IMR-90 (cell line): ENCODE results near the gene HOXB9. TPM values are rescaled to one million over a fixed set of nuclear protein-coding genes. Genes with fewer than 3 reads are reported as not detected.

Source experiments
- ATAC-seq: fragments of 200-7000 bp; cut with Tn5 transposase; 2 replicates; pipeline ENCODE4 v1.9.1; 2020; ENCODE audit warnings: low read depth, mild to moderate bottlenecking, moderate library complexity
- BruUV-seq: library from RNA; stranded (reverse); fragments of 400-500 nt; replicated peaks from 2 replicates; lab custom pipeline; 2021; lab: Mats Ljungman, UMichigan
- CTCF ChIA-PET: fragments of 300-600 bp; formaldehyde crosslinking; extraction: SDS; loops from one replicate; lab custom pipeline; 2021; ENCODE audit warnings: antibody characterized with exemption; lab: Yijun Ruan, JAX
- POLR2A ChIA-PET: fragments of 300-600 bp; sonication (Branson Sonifier 250); formaldehyde crosslinking; loops from one replicate; lab custom pipeline; 2022; ENCODE audit warnings: antibody characterized with exemption; ENCODE audit not compliant: unreplicated experiment; lab: Charles Lee
- DNase-seq: peaks from one replicate; pipeline ENCODE4 v3.0.0; 2013
- H2AFZ ChIP-seq: replicated peaks from 2 replicates; pipeline ENCODE3; 2013; ENCODE audit warnings: low read length, mild to moderate bottlenecking; ENCODE audit not compliant: poor library complexity
- H2AK5ac ChIP-seq: 2 replicates; pipeline ENCODE4 v1.6.1; 2013; ENCODE audit warnings: low read depth, low read length, inconsistent platforms
- H2AK9ac ChIP-seq: replicated peaks from 2 replicates; pipeline ENCODE3; 2013; ENCODE audit warnings: mild to moderate bottlenecking, low read depth, low read length, moderate library complexity; ENCODE audit not compliant: poor library complexity
- H2BK120ac ChIP-seq: 2 replicates; pipeline ENCODE4 v1.6.1; 2013; ENCODE audit warnings: low read depth, low read length, inconsistent platforms
- H2BK15ac ChIP-seq: 3 replicates; pipeline ENCODE4 v1.6.1; 2013; ENCODE audit warnings: low read depth, low read length, inconsistent platforms
- H2BK20ac ChIP-seq: 2 replicates; pipeline ENCODE4 v1.6.1; 2013; ENCODE audit warnings: low read depth, mild to moderate bottlenecking, inconsistent platforms, low read length, moderate library complexity
- H2BK5ac ChIP-seq: 2 replicates; pipeline ENCODE4 v1.6.1; 2013; ENCODE audit warnings: mild to moderate bottlenecking, low read depth, low read length, inconsistent platforms; ENCODE audit not compliant: poor library complexity, severe bottlenecking
- H3K14ac ChIP-seq: replicated peaks from 2 replicates; pipeline ENCODE4 v1.6.1; 2013; ENCODE audit warnings: low read depth, low read length, inconsistent platforms
- H3K18ac ChIP-seq: 2 replicates; pipeline ENCODE4 v1.6.1; 2013; ENCODE audit warnings: low read depth, low read length, control low read depth
- H3K23ac ChIP-seq: 2 replicates; pipeline ENCODE4 v1.6.1; 2013; ENCODE audit warnings: low read depth, low read length, inconsistent platforms
- H3K27ac ChIP-seq: 2 replicates; pipeline ENCODE4 v1.5.1; 2013; ENCODE audit warnings: mild to moderate bottlenecking, control low read depth, low read length; ENCODE audit not compliant: insufficient read depth
- H3K27me3 ChIP-seq: 2 replicates; pipeline ENCODE4 v1.6.1; 2013; ENCODE audit warnings: low read length; ENCODE audit not compliant: control insufficient read depth, insufficient read depth
- H3K36me3 ChIP-seq: 2 replicates; pipeline ENCODE4 v1.6.1; 2013; ENCODE audit warnings: low read length, mixed read lengths; ENCODE audit not compliant: control insufficient read depth, insufficient read depth
- H3K4ac ChIP-seq: 2 replicates; pipeline ENCODE4 v1.6.1; 2013; ENCODE audit warnings: low read depth, low read length, inconsistent platforms
- H3K4me1 ChIP-seq: 2 replicates; pipeline ENCODE4 v1.6.1; 2013; ENCODE audit warnings: low read length, mixed read lengths; ENCODE audit not compliant: control insufficient read depth, insufficient read depth
- H3K4me2 ChIP-seq: 2 replicates; pipeline ENCODE4 v1.6.1; 2013; ENCODE audit warnings: low read depth, mild to moderate bottlenecking, control low read depth, low read length, moderate library complexity
- H3K4me3 ChIP-seq: 2 replicates; pipeline ENCODE4 v1.5.1; 2013; ENCODE audit warnings: low read depth, mild to moderate bottlenecking, control low read depth, low read length, moderate library complexity; ENCODE audit not compliant: insufficient read depth
- H3K56ac ChIP-seq: 2 replicates; pipeline ENCODE4 v1.6.1; 2013; ENCODE audit warnings: low read length, inconsistent platforms; ENCODE audit not compliant: insufficient read depth; ENCODE audit errors: extremely low read depth
- H3K79me1 ChIP-seq, 2 experiments: 2 replicates each; pipeline ENCODE4 v1.6.1; 2013; ENCODE audit warnings: low read length in 2 of 2, inconsistent platforms in 1 of 2, low read depth in 1 of 2
- H3K9ac ChIP-seq: 2 replicates; pipeline ENCODE4 v1.6.1; 2013; ENCODE audit warnings: low read depth, low read length, control low read depth
- H3K9me1 ChIP-seq: 2 replicates; pipeline ENCODE4 v1.6.1; 2013; ENCODE audit warnings: low read length, inconsistent platforms; ENCODE audit not compliant: insufficient read depth
- H3K9me3 ChIP-seq: 2 replicates; pipeline ENCODE4 v1.6.1; 2013; ENCODE audit warnings: low read length; ENCODE audit not compliant: control insufficient read depth, insufficient read depth
- H4K20me1 ChIP-seq: 2 replicates; pipeline ENCODE4 v1.6.1; 2013; ENCODE audit warnings: low read length, inconsistent platforms; ENCODE audit not compliant: insufficient read depth
- H4K5ac ChIP-seq: 2 replicates; pipeline ENCODE4 v1.6.1; 2013; ENCODE audit warnings: mild to moderate bottlenecking, low read depth, low read length, control low read depth
- H4K8ac ChIP-seq, 2 experiments: 2 replicates each; pipeline ENCODE4 v1.6.1; 2013; ENCODE audit warnings: low read depth in 2 of 2, low read length in 2 of 2, control low read depth in 1 of 2, inconsistent platforms in 1 of 2
- H4K91ac ChIP-seq: 2 replicates; pipeline ENCODE4 v1.6.1; 2013; ENCODE audit warnings: low read depth, low read length, inconsistent platforms; ENCODE audit not compliant: insufficient read depth
- BHLHE40 ChIP-seq: fragments of 150-350 bp; IDR thresholded peaks from 2 replicates; pipeline ENCODE4 v1.6.1; 2016; ENCODE audit warnings: mild to moderate bottlenecking, low read depth, low read length
- CHD1 ChIP-seq: IDR thresholded peaks from 2 replicates; pipeline ENCODE4 v1.6.1; 2012; ENCODE audit warnings: low read depth, low read length, improper control_type of control experiment
- FOS ChIP-seq: fragments of 150-350 bp; IDR thresholded peaks from 2 replicates; pipeline ENCODE4 v1.6.1; 2016; ENCODE audit warnings: low read depth, low read length
- MAFK ChIP-seq: IDR thresholded peaks from 2 replicates; pipeline ENCODE4 v1.6.1; 2012; ENCODE audit warnings: low read depth, low read length, improper control_type of control experiment
- MXI1 ChIP-seq: IDR thresholded peaks from 2 replicates; pipeline ENCODE4 v1.6.1; 2012; ENCODE audit warnings: low read depth, mild to moderate bottlenecking, low read length, moderate library complexity, borderline replicate concordance
- POLR2A ChIP-seq: IDR thresholded peaks from 2 replicates; pipeline ENCODE4 v1.6.1; 2012; ENCODE audit warnings: mild to moderate bottlenecking, low read depth, low read length
- RAD21 ChIP-seq: IDR thresholded peaks from 2 replicates; pipeline ENCODE4 v1.6.1; 2012; ENCODE audit warnings: low read length, improper control_type of control experiment
- WGBS, 2 experiments: methylation state at CpG; one replicate each; pipeline versions ENCODE4 v1.1.5 to v1.1.7; 2013; ENCODE audit warnings: missing lambda C conversion rate in 2 of 2; ENCODE audit not compliant: insufficient read length in 1 of 2; ENCODE audit errors: extremely low coverage in 2 of 2; 5-methylcytosine and 5-hydroxymethylcytosine counted together
- dilution Hi-C: fragments of 300-500 bp; cut with HindIII; formaldehyde crosslinking; loops from one replicate; pipeline ENCODE4 v1.14.3; 2018; ENCODE audit warnings: low sequenced_read_pairs; ENCODE audit not compliant: unreplicated experiment
- in situ Hi-C: fragments of 300-500 bp; cut with MboI; formaldehyde crosslinking; loops from 3 replicates; pipeline ENCODE4 v1.14.3; 2019; ENCODE audit warnings: low sequenced_read_pairs, inconsistent platforms, mixed read lengths
- intact Hi-C: fragments of 100-400 bp; cut with micrococcal nuclease; formaldehyde crosslinking; loops from 2 replicates; pipeline ENCODE4 v1.10.0; 2022
- polyA plus RNA-seq, 3 experiments: library from polyadenylated mRNA; depleted of rRNA; stranded (reverse); fragments of >200 nt; gene quantifications; 2 replicates each; pipeline ENCODE4 v1.2.3, GENCODE V29; 2012; ENCODE audit warnings: low replicate concordance in 1 of 3
- total RNA-seq: library from RNA; depleted of rRNA; stranded (reverse); fragments of >200 nt; gene quantifications from 2 replicates; pipeline ENCODE4 v1.2.3, GENCODE V29; 2012

HOXB9 gene
- total and polyA plus RNA-seq, 2 of the 4 experiments (the other 2 are of a cell fraction) = 0.05 TPM; not detected in 1

GRCh38 chr17:48605991-48606891 lies 19.9 kb downstream of the HOXB9 start (continued):
- TF ChIP-seq MXI1 (no peak), MAFK (no peak)

- H3K36me3 ChIP-seq = peaks cover 7% of the 10 kb centered on the region
- WGBS, 2 experiments = 100% methylated on average over 2 of the region's 10 CpGs; no CpG with 5 or more reads in 1 of the 2 experiments
- H3K27ac ChIP-seq = no peak overlapping the region
- H4K20me1 ChIP-seq = peaks cover 7% of the 10 kb centered on the region; the same call in 1 of the 2 replicates
- no peak overlapping the region for H3K18ac ChIP-seq
- H3K79me1 ChIP-seq = peaks cover 12 to 46% of the 10 kb centered on the region in 2 experiments; a peak in 3 of 4 replicates
- H2BK15ac ChIP-seq = no peak overlapping the region
- H3K23ac ChIP-seq = no peak overlapping the region
- no peak overlapping the region for H2AK5ac ChIP-seq
- no peak overlapping the region for H2BK20ac ChIP-seq
- no peaks in the 10 kb centered on the region for H3K27me3 ChIP-seq
- H2BK5ac ChIP-seq = no peak overlapping the region
- no peak overlapping the region for H3K9ac ChIP-seq
- dilution Hi-C loops = no loop called here
- no peak overlapping the region for H3K14ac ChIP-seq
- no peak overlapping the region for H2AFZ ChIP-seq
- BruUV-seq = no TSS peak
- POLR2A ChIA-PET = no interaction called here
- no peak overlapping the region for H3K56ac ChIP-seq
- H4K5ac ChIP-seq = no peak overlapping the region
- no peak overlapping the region for H3K4ac ChIP-seq
- intact Hi-C loops = no loop called here
- no peak overlapping the region for H2BK120ac ChIP-seq
- H3K4me2 ChIP-seq = no peak overlapping the region
- no peak overlapping the region for H2AK9ac ChIP-seq
- no peak for DNase-seq
- H3K9me1 ChIP-seq = 0 out of 2 replicates have a peak, but pooled peaks cover 3% of the 10 kb centered on the region
- H4K8ac ChIP-seq = no peak overlapping the region
- H3K4me1 ChIP-seq = peaks cover 12% of the 10 kb centered on the region
- TF ChIP-seq RAD21 = no peak
- TF ChIP-seq FOS = no peak
- no peak for TF ChIP-seq MAFK
- TF ChIP-seq POLR2A = no peak
- no peak for TF ChIP-seq BHLHE40
- no peak for TF ChIP-seq CHD1
- H3K4me3 ChIP-seq = no peak overlapping the region
- ATAC-seq = no peak
- H4K91ac ChIP-seq = no peak overlapping the region
- in situ Hi-C loops = no loop called here
- CTCF ChIA-PET = no interaction called here
- no peaks in the 10 kb centered on the region for H3K9me3 ChIP-seq
Measured at GRCh38 chr17:48605409-48605919, 20.7 kb downstream of the HOXB9 start.
